Natural killer cell treated with Interleukin-12 subunit alpha and Interleukin-12 subunit beta and Interleukin-15 and Interleukin-18, amount 100 ng/mL, for 72 hours (primary cell): ENCODE data around the gene POU6F2. TPM values are rescaled to one million over a fixed set of nuclear protein-coding genes. Genes with fewer than 3 reads are reported as not detected.

Experiments
- ATAC-seq, 2 donors: fragments of 150-1000 bp; cut with Tn5 transposase in 1 of 2; sonication (Bioruptor Pico), chemical (Tn5 transposase) in 1 of 2; 2 replicates each; pipeline ENCODE4 v1.10.0; 2021
- DNase-seq: peaks from one replicate; pipeline ENCODE4 v3.0.0; 2022; ENCODE audit warnings: low spot score
- H3K27ac Mint-ChIP-seq, 2 donors: 1 replicate in 1 of 2; 2 replicates in 1 of 2; pipeline ENCODE4 v1.8.0; 2022; ENCODE audit warnings: mixed read lengths in 2 of 2, mild to moderate bottlenecking in 1 of 2, moderate library complexity in 1 of 2
- H3K27me3 Mint-ChIP-seq, 2 donors: 1 replicate in 1 of 2; 2 replicates in 1 of 2; pipeline ENCODE4 v1.8.0; 2022; ENCODE audit warnings: mixed read lengths in 2 of 2
- H3K36me3 Mint-ChIP-seq: one replicate; pipeline ENCODE4 v1.8.0; 2022; ENCODE audit warnings: mixed read lengths
- H3K4me1 Mint-ChIP-seq, 2 donors: 1 replicate in 1 of 2; 2 replicates in 1 of 2; pipeline ENCODE4 v1.8.0; 2022; ENCODE audit warnings: low read depth in 2 of 2, mixed read lengths in 2 of 2, mild to moderate bottlenecking in 1 of 2
- H3K4me3 Mint-ChIP-seq: one replicate; pipeline ENCODE4 v1.8.0; 2022; ENCODE audit warnings: mixed read lengths
- H3K9me3 Mint-ChIP-seq: 2 replicates; pipeline ENCODE4 v1.8.0; 2022; ENCODE audit warnings: mixed read lengths
- total RNA-seq, 2 donors: library from RNA; stranded (reverse); gene quantifications; one replicate each; pipeline ENCODE4 v1.2.3, GENCODE V29; 2022

The POU6F2 gene
- total RNA-seq, 2 donors from 2014 or later = 0.24 to 0.28 TPM

DNA sequence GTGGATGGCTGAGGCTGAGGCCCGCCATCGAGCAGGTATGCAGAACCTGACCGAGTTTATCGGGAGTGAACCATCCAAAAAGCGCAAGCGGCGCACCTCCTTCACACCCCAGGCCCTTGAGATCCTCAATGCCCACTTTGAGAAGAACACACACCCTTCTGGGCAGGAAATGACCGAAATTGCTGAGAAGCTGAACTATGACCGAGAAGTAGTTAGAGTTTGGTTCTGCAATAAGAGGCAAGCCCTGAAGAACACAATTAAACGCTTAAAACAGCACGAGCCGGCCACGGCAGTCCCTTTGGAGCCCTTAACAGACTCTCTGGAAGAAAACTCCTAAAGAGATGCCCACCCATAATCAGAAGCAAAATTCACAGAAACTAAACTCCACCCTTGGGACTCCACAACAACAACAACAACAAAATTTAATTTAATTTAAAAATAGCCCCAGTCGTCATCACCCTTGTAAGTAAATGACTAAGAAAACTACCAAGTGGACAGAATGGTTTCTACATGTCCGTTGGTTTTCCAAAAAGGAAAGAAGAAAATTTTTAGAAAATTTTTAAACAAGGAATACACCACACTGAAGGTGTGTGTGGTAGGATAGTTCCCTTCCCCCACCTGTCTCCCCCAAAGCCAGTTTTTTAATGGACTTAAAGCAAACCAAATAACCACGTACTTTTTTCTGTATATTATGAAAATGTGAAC lies 486.8 kb downstream of the POU6F2 start:
- Mint-ChIP-seq H3K9me3 (no peaks in the 10 kb centered on the region), H3K4me3 (no peak overlapping the region), H3K27me3 (peaks cover 22 to 37% of the 10 kb centered on the region in 2 donors), H3K27ac (no peak overlapping the region), H3K4me1 (peaks cover 3 to 4% of the 10 kb centered on the region in 2 donors), H3K36me3 (no peaks in the 10 kb centered on the region)
- no peak for ATAC-seq
- no peak for DNase-seq

- Mint-ChIP-seq H3K4me1 (peaks cover 3 to 4% of the 10 kb centered on the region in 2 donors), H3K36me3 (no peaks in the 10 kb centered on the region), H3K9me3 (no peaks in the 10 kb centered on the region), H3K27me3 (peaks cover 22 to 38% of the 10 kb centered on the region in 2 donors), H3K27ac (no peak overlapping the region), H3K4me3 (no peak overlapping the region)
- no peak for ATAC-seq
- DNase-seq = no peak
These were observed 487.6 kb downstream of the POU6F2 start for GRCh38 chr7:39465055-39465929.

DNA sequence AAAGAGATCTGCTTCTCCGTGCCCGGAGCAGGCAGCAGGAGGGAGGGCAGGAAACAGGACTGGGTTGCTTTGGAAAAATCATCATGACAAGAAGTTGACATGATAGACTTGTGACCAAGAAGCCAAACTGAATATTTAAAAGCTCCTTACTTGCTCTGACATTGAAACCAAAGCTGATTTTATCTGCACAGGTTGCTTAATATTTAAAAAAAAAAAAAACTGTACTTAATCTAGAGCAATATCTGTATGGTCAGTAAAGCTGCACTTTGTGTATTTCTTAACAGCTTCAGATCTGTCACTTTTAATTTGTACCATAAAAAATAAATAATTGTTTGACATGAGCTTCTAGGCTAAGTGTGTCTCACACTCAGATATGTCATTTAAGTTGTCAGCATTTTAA lies 490.6 kb downstream of the POU6F2 start:
- DNase-seq (no peak), ATAC-seq (no peak)
- Mint-ChIP-seq H3K4me3 (no peak overlapping the region), H3K36me3 (no peaks in the 10 kb centered on the region), H3K27ac (no peak overlapping the region), H3K4me1 (peaks cover 3 to 4% of the 10 kb centered on the region in 2 donors), H3K27me3 (peaks cover 21 to 39% of the 10 kb centered on the region in 2 donors), H3K9me3 (no peaks in the 10 kb centered on the region)

- Mint-ChIP-seq H3K4me3 (no peak overlapping the region), H3K4me1 (peaks cover 3 to 4% of the 10 kb centered on the region in 2 donors), H3K36me3 (no peaks in the 10 kb centered on the region), H3K27ac (no peak overlapping the region), H3K27me3 (peaks cover 20 to 35% of the 10 kb centered on the region in 2 donors), H3K9me3 (no peaks in the 10 kb centered on the region)
- DNase-seq (no peak), ATAC-seq (no peak)
These were observed 491.2 kb downstream of the POU6F2 start for GRCh38 chr7:39468808-39469374.

DNA sequence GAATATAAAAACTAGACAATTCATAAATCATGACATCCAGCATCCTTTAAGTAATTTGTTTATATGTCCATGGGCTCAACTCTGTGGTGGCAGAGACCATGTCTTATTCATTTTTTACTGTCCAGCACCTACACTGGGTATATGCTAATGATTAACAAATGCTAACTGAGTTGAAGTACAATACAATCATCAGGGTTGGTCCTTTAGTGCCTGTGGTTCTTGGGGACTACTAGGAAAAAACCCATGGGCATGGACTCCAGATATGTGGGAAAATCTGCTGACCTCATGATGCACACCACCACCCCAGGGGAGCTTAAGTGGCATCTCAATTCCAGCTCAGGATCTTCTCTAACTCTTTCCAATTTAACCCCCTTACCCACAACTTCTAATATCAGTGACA lies 503.2 kb downstream of the POU6F2 start:
- Mint-ChIP-seq H3K27ac (no peak overlapping the region), H3K36me3 (no peaks in the 10 kb centered on the region), H3K4me3 (no peak overlapping the region), H3K9me3 (no peaks in the 10 kb centered on the region), H3K27me3 (peaks cover 22 to 26% of the 10 kb centered on the region in 2 donors), H3K4me1 (no peaks in the 10 kb centered on the region)
- no peak for DNase-seq
- no peak for ATAC-seq

DNA sequence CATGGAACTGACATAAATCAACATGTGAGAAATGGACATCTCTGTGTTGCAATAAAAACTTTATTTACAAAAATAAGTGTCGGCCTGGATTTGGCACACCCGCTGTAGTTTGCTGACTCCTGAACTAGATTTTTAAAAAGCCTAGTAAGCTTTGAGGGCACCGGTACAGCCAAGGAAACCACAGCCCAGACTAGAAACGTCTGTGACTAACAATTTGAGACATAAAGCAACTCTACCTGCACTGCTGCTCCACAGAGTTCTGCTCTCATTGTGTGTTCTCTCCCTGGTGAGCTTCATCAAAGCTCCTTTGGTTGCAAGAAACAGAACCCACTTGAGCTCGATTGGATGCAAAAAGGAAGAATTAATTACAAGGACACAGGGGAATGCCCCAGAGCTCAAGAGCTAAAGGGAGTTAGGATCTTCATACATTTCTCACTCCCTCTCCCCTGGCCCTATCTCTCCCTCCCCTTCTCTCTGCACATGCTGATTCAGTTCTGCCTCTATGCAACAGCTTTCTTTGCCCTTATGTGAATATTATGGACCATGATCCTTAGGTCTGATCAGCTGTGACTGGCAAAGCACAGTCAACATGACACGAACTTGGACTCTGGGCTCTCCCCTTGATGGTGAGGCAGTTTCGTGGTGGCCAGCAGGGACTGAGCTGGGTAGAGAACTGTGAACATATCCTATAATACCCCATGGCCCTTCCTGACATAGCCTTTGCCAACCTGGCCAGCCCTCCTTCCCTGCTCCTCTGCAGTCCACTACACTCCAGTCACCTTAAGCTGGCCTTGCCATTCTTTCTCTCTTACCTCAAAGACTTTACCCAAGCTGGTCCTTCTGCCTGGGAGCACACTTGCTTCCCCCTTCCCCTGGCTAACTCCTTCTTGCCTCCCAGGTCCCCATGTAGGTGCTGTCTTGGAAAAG lies 511.0 kb downstream of the POU6F2 start:
- Mint-ChIP-seq H3K36me3 (no peaks in the 10 kb centered on the region), H3K27ac (no peak overlapping the region), H3K9me3 (no peaks in the 10 kb centered on the region), H3K4me1 (no peaks in the 10 kb centered on the region), H3K27me3 (peaks cover 24 to 45% of the 10 kb centered on the region in 2 donors), H3K4me3 (no peak overlapping the region)
- DNase-seq = no peak
- peak; percentile 17 to 62 for ATAC-seq

DNA sequence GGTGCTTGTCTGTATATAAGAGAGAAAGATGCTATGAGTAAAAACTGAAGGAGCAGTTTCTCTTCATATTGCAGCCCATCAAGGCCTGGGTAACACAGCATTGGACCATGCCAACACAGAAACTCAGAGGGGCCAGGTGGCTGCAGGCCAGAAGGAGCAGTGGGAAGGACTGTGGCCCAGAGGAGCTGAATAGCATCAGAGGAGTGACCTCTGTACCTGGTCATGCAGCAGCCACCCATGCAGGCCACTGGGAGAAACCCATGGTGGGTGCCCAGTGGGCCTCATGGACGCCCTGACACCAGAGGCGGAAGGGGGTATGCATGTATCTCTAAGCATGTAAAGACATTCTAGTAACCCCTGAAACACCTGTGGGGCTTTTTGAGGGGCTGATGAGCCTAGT lies 512.6 kb downstream of the POU6F2 start:
- ATAC-seq (no peak), DNase-seq (no peak)
- H3K27ac Mint-ChIP-seq = no peak overlapping the region
- H3K9me3 Mint-ChIP-seq = no peaks in the 10 kb centered on the region
- no peaks in the 10 kb centered on the region for H3K36me3 Mint-ChIP-seq
- H3K4me3 Mint-ChIP-seq = no peak overlapping the region
- H3K27me3 Mint-ChIP-seq = peaks cover 23 to 41% of the 10 kb centered on the region in 2 donors
- H3K4me1 Mint-ChIP-seq = no peaks in the 10 kb centered on the region

GRCh38 chr7:39493934-39494333 lies 516.2 kb downstream of the POU6F2 start:
- DNase-seq (no peak), ATAC-seq (no peak)
- Mint-ChIP-seq H3K9me3 (no peaks in the 10 kb centered on the region), H3K4me1 (no peaks in the 10 kb centered on the region), H3K4me3 (no peak overlapping the region), H3K27ac (no peak overlapping the region), H3K27me3 (peaks cover 8 to 14% of the 10 kb centered on the region in 2 donors), H3K36me3 (no peaks in the 10 kb centered on the region)

DNA sequence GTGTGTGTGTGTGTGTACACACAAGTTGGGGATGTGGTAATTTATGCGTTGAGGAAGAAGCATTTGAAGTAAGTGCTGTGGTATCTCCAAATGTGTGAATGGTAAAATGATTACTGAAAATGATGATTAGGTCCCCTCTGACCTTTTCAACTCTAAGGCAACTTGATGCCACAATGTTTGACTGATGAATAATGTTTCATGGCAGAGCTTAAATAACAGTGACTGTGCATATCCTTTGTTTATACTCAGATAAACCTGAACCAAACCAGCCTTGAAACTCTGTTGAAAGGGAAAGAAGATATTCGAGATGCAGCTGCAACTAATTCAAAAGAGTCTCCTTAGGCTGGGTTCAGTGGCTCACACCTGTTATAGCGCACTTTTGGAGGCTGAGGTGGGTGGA lies 523.6 kb downstream of the POU6F2 start:
- Mint-ChIP-seq H3K27ac (no peak overlapping the region), H3K27me3 (peaks cover 12 to 17% of the 10 kb centered on the region in 2 donors), H3K9me3 (peaks cover 3% of the 10 kb centered on the region), H3K4me3 (no peak overlapping the region), H3K36me3 (no peaks in the 10 kb centered on the region), H3K4me1 (peaks cover 0 to 3% of the 10 kb centered on the region in 2 donors)
- ATAC-seq (no peak), DNase-seq (no peak)

GRCh38 chr7:39504963-39505362 lies 527.3 kb downstream of the POU6F2 start:
- Mint-ChIP-seq H3K27ac (no peak overlapping the region), H3K27me3 (peaks cover 10% of the 10 kb centered on the region in 2 donors), H3K4me3 (no peak overlapping the region), H3K9me3 (peaks cover 3% of the 10 kb centered on the region), H3K4me1 (peaks cover 19 to 26% of the 10 kb centered on the region in 2 donors), H3K36me3 (no peaks in the 10 kb centered on the region)
- ATAC-seq = no peak
- no peak for DNase-seq

- H3K27me3 Mint-ChIP-seq = peaks cover 0 to 4% of the 10 kb centered on the region in 2 donors
- H3K36me3 Mint-ChIP-seq = no peaks in the 10 kb centered on the region
- H3K4me1 Mint-ChIP-seq = peaks cover 19 to 26% of the 10 kb centered on the region in 2 donors
- H3K9me3 Mint-ChIP-seq = no peaks in the 10 kb centered on the region
- peak overlapping the region in 1 of 2 donors; percentile 53 for H3K27ac Mint-ChIP-seq
- peak; percentile 66 to 74 for ATAC-seq
- H3K4me3 Mint-ChIP-seq = no peak overlapping the region
- no peak for DNase-seq
These were observed 530.3 kb downstream of the POU6F2 start for GRCh38 chr7:39507866-39508551.

- Mint-ChIP-seq H3K27ac (no peak overlapping the region), H3K4me3 (no peak overlapping the region), H3K27me3 (peaks cover 2 to 4% of the 10 kb centered on the region in 2 donors), H3K9me3 (no peaks in the 10 kb centered on the region), H3K36me3 (no peaks in the 10 kb centered on the region), H3K4me1 (peaks cover 19 to 26% of the 10 kb centered on the region in 2 donors)
- ATAC-seq (no peak), DNase-seq (no peak)
These were observed 531.7 kb downstream of the POU6F2 start for GRCh38 chr7:39509436-39509835.

- no peak overlapping the region for H3K27ac Mint-ChIP-seq
- H3K9me3 Mint-ChIP-seq = no peaks in the 10 kb centered on the region
- no peak for DNase-seq
- no peaks in the 10 kb centered on the region for H3K36me3 Mint-ChIP-seq
- H3K4me1 Mint-ChIP-seq = peaks cover 19 to 29% of the 10 kb centered on the region in 2 donors
- H3K4me3 Mint-ChIP-seq = no peak overlapping the region
- ATAC-seq = no peak
- H3K27me3 Mint-ChIP-seq = peaks cover 4 to 7% of the 10 kb centered on the region in 2 donors
These were observed 532.2 kb downstream of the POU6F2 start for GRCh38 chr7:39509912-39510311.
